Fibroblast of lung (primary cell): Measurements from ENCODE around the gene ARSA. TPM values are rescaled to one million over a fixed set of nuclear protein-coding genes. Genes with fewer than 3 reads are reported as not detected.
"Not testable (repeated sequence)": the region's sequence is repeated elsewhere in the genome, so short reads cannot be mapped to it uniquely, and the experiment has no call there.

ENCODE experiments used
- DNase-seq, 2 donors: peaks; one replicate each; pipeline versions ENCODE4 v3.0.0 to v3.0.0-alpha.2; 2010; ENCODE audit warnings: low read depth in 2 of 2
- H2AFZ ChIP-seq: 2 replicates; pipeline ENCODE4 v1.5.1; 2012; ENCODE audit warnings: low read length, control low read depth, inconsistent platforms
- H3K27ac ChIP-seq: 2 replicates; pipeline ENCODE4 v1.5.1; 2011; ENCODE audit warnings: low read length, control low read depth; ENCODE audit not compliant: insufficient read depth
- H3K27me3 ChIP-seq: 2 replicates; pipeline ENCODE4 v1.5.1; 2011; ENCODE audit warnings: mild to moderate bottlenecking, low read length; ENCODE audit not compliant: control insufficient read depth, insufficient read depth
- H3K36me3 ChIP-seq: 2 replicates; pipeline ENCODE4 v1.5.1; 2011; ENCODE audit warnings: low read length; ENCODE audit not compliant: control insufficient read depth, insufficient read depth
- H3K4me1 ChIP-seq: 2 replicates; pipeline ENCODE4 v1.5.1; 2011; ENCODE audit warnings: low read length; ENCODE audit not compliant: control insufficient read depth, insufficient read depth; ENCODE audit errors: extremely low read depth
- H3K4me2 ChIP-seq: 2 replicates; pipeline ENCODE4 v1.5.1; 2011; ENCODE audit warnings: low read length, control low read depth; ENCODE audit not compliant: insufficient read depth; ENCODE audit errors: extremely low read depth
- H3K4me3 ChIP-seq, 4 experiments: fragments of 200-600 bp in 1 of 4; sonication (generic) in 1 of 4; replicated peaks in 1 of 4; 2 replicates each; pipeline ENCODE4 v1.5.1; 2011 to 2016; ENCODE audit warnings: low read length in 4 of 4, low read depth in 3 of 4, mild to moderate bottlenecking in 3 of 4, control low read depth in 2 of 4, inconsistent platforms in 1 of 4, mixed read lengths in 1 of 4; ENCODE audit not compliant: insufficient read depth in 1 of 4; ENCODE audit errors: control extremely low read depth in 1 of 4
- H3K79me2 ChIP-seq: 2 replicates; pipeline ENCODE4 v1.5.1; 2012; ENCODE audit warnings: mild to moderate bottlenecking, low read length, inconsistent platforms; ENCODE audit not compliant: control insufficient read depth, insufficient read depth
- H3K9ac ChIP-seq: 2 replicates; pipeline ENCODE4 v1.5.1; 2011; ENCODE audit warnings: mild to moderate bottlenecking, low read length, control low read depth; ENCODE audit not compliant: insufficient read depth
- H3K9me3 ChIP-seq: 2 replicates; pipeline ENCODE4 v1.5.1; 2012; ENCODE audit warnings: low read depth, low read length; ENCODE audit not compliant: control insufficient read depth, insufficient read depth
- H4K20me1 ChIP-seq: 2 replicates; pipeline ENCODE4 v1.5.1; 2011; ENCODE audit warnings: low read length; ENCODE audit not compliant: control insufficient read depth, insufficient read depth; ENCODE audit errors: extremely low read depth
- EZH2 ChIP-seq: IDR thresholded peaks from 2 replicates; pipeline ENCODE4 v1.5.1; 2012; ENCODE audit warnings: low read length, control low read depth, mild to moderate bottlenecking; ENCODE audit errors: missing control alignments
- polyA plus RNA-seq, 2 donors: library from polyadenylated mRNA; depleted of rRNA in 1 of 2; stranded (reverse) in 1 of 2; unstranded in 1 of 2; fragments of >200 nt; gene quantifications; 2 replicates each; pipeline ENCODE4 v1.2.1, GENCODE V29; 2011 to 2012; ENCODE audit warnings: missing spikeins in 1 of 2
- total RNA-seq: library from RNA; depleted of rRNA; stranded (reverse); fragments of >200 nt; gene quantifications from 2 replicates; pipeline ENCODE4 v1.2.1, GENCODE V29; 2014
- TF ChIP-seq, protein P1 (sequence below), 2 donors: IDR thresholded peaks in 1 of 2; conservative IDR thresholded peaks in 1 of 2; 1 replicate in 1 of 2; 2 replicates in 1 of 2; pipeline ENCODE4 v1.5.1; 2011 to 2012; ENCODE audit warnings: low read length in 2 of 2, control low read depth in 1 of 2, inconsistent platforms in 1 of 2, low read depth in 1 of 2, mild to moderate bottlenecking in 1 of 2

The ARSA gene
- total and polyA plus RNA-seq, 2 donors (not counting 1 experiment from before 2014, with no cell fraction given), result 10.5 to 19.5 TPM

DNA sequence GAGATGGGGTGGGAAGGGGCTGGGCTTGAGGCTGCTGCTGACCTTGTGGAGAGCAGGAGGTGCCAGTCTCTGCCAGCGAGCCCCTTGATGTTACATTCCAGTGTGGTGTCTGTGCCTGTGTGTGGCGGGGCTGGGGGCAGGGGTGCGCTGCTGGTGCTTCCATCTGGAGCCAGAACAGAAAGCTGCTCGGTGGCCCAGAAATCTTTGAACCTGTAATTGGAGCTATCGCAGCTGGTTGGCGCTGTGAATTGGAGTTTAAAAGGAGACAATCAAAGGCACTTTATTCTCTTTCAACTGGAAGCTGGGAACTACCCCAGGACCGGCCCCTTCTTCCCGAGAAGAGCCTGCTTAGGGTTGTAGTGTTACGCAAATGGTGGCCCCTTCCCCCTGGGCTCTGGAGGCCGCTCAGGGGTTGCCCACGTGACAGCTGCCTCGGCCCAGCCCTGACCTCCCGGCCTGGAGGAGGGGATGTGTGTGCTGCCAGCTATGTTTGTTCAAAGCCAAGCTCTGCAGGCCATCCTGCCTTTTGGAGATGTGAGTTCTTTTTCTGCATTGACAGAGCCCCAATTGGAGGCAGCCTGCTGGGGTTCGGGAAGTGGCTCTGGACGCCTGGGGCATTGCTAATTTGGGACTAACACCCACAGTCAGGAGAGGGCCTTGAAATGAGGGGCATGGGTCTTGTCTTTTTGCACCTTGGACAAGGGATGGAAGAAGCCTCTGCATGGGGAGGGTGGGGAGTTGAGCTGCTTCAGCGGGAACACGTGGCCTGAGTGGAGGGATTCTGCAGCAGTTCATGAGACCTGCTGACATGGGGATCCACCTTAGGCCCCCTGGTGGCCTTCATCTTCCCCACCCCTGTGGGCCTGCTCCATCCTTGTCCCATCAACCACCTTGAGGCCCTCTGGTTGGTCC lies 14.0 kb upstream of the ARSA start:
- Histone ChIP-seq H3K27me3 (peaks cover 11% of the 10 kb centered on the region), H3K9ac (no peak overlapping the region), H3K9me3 (no peaks in the 10 kb centered on the region), H3K79me2 (no peaks in the 10 kb centered on the region), H2AFZ (no peak overlapping the region), H4K20me1 (no peaks in the 10 kb centered on the region), H3K36me3 (no peaks in the 10 kb centered on the region), H3K4me2 (no peak overlapping the region), H3K27ac (no peak overlapping the region), H3K4me1 (no peaks in the 10 kb centered on the region), H3K4me3 (no peak overlapping the region)
- peak; percentile 33 to 86 for DNase-seq
- TF ChIP-seq, protein P1, sequence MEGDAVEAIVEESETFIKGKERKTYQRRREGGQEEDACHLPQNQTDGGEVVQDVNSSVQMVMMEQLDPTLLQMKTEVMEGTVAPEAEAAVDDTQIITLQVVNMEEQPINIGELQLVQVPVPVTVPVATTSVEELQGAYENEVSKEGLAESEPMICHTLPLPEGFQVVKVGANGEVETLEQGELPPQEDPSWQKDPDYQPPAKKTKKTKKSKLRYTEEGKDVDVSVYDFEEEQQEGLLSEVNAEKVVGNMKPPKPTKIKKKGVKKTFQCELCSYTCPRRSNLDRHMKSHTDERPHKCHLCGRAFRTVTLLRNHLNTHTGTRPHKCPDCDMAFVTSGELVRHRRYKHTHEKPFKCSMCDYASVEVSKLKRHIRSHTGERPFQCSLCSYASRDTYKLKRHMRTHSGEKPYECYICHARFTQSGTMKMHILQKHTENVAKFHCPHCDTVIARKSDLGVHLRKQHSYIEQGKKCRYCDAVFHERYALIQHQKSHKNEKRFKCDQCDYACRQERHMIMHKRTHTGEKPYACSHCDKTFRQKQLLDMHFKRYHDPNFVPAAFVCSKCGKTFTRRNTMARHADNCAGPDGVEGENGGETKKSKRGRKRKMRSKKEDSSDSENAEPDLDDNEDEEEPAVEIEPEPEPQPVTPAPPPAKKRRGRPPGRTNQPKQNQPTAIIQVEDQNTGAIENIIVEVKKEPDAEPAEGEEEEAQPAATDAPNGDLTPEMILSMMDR (conservative IDR thresholded peaks at IDR 0.05 in 1 of 2, IDR thresholded peaks at IDR 0.05 in 1 of 2; ENCODE audit: low read depth in 1 of 2, low read length in 2 of 2), result peak; percentile 31 to 61
- peak; percentile 37 for TF ChIP-seq EZH2

DNA sequence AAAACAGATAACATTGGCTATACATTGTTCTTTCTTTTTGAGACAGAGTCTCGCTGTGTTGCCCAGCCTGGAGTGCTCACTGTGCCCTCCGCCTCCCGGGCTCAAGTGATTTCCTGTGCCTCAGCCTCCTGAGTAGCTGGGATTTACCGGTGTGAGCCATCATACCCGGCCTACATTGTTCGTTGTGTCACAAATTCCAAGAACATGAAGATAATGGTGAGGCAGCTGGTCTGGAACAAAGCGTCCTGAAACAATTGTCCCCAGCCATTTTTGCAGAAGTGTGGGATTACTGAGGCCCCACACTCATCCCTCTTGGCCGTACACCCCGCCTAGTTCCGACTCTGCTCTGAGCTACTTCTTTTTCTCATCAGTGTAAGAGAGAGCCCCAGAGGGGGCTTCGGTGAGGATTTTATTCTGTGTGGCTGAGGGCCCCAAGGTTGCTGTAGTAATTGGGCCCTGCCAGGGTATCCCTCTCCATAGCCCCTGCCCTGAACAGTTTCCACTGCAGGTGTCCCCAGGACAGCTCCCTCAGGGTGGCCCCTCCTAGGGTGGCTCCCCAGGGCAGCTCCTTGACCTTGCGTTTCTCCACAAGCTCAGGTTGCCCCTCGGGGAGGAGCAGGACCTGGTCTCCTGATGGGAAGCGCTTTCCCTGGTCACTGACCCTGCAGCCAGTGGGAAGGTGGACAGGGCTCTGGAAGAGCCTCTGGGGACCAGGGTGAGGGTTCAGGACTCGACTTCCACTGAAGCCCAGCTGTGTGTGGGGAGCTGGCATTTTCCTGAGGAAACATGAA lies 13.1 kb upstream of the ARSA start:
- Histone ChIP-seq H3K27ac (no peak overlapping the region), H3K9ac (no peak overlapping the region), H3K4me2 (no peak overlapping the region), H3K79me2 (no peaks in the 10 kb centered on the region), H3K27me3 (peaks cover 11% of the 10 kb centered on the region), H3K4me1 (no peaks in the 10 kb centered on the region), H3K9me3 (no peaks in the 10 kb centered on the region), H4K20me1 (no peaks in the 10 kb centered on the region), H2AFZ (no peak overlapping the region), H3K4me3 (no peak overlapping the region), H3K36me3 (no peaks in the 10 kb centered on the region)
- TF ChIP-seq EZH2, result no peak
- TF ChIP-seq, protein P1 (conservative IDR thresholded peaks at IDR 0.05 in 1 of 2, IDR thresholded peaks at IDR 0.05 in 1 of 2; ENCODE audit: low read depth in 1 of 2, low read length in 2 of 2), result no peak
- no peak for DNase-seq

DNA sequence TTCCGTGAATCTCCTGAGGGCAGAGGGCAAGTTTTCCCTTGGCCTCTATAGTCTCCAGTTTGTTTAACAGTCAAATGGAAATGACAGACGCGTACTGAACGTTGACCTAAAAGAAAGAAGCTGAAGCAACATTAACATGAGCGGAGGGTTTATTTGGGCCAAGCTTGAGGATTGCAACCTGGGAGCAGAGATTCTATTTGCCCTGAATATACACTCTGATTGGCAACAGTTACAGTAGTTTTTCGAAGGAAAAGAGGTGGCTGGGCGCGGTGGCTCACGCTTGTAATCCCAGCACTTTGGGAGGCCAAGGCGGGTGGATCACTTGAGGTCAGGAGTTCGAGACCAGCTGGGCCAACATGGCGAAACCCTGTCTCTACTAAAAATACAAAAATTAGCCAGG lies 12.3 kb upstream of the ARSA start:
- H2AFZ ChIP-seq, H3K27ac ChIP-seq, H3K4me1 ChIP-seq, H3K36me3 ChIP-seq, DNase-seq, H3K4me2 ChIP-seq, H3K9me3 ChIP-seq, H3K9ac ChIP-seq, H3K4me3 ChIP-seq, H4K20me1 ChIP-seq, H3K79me2 ChIP-seq: not testable (repeated sequence)
- peaks cover 11% of the 10 kb centered on the region for H3K27me3 ChIP-seq
